IPS-18c (cell line): ENCODE measurements around the gene KAZALD1.

Source experiments
- H3K4me3 ChIP-seq: 2 replicates; pipeline ENCODE4 v1.7.0; 2013; ENCODE audit warnings: low read depth, mild to moderate bottlenecking, low read length, moderate library complexity; ENCODE audit not compliant: insufficient read depth
- H3K9me3 ChIP-seq: one replicate; pipeline ENCODE4 v1.6.1; 2013; ENCODE audit warnings: mild to moderate bottlenecking, low read length, moderate library complexity; ENCODE audit not compliant: control insufficient read depth, insufficient read depth

KAZALD1 gene

DNA sequence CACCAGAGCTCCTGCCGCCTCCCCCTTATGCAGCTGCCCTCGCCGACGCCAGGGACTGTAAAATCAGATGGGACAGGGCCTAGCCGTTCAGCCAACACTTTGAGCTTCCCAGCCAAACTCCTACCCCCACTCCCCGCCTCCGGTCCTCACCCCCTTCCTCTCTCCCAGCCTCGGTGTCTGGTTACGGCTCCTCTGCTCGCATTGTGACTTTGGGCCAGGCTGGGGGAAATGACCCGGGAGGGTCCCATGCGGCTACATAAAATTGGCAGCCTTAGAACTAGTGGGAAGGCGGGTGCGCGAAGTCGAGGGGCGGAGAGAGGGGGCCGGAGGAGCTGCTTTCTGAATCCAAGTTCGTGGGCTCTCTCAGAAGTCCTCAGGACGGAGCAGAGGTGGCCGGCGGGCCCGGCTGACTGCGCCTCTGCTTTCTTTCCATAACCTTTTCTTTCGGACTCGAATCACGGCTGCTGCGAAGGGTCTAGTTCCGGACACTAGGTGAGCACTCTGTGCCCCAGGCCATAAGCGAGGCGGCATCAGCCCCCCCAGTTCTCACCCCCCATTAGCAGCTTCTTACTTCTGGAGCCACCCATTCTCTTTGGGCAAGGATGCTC, at the start of gene KAZALD1:
Gene KAZALD1 (plus strand): TSS at position 366 of the 608 bp plus-strand sequence. CDS start 604 bp downstream, outside the sequence.
- Histone ChIP-seq H3K9me3 (peaks cover 3% of the 10 kb centered on the region), H3K4me3 (peak within 1 kb of the TSS; percentile 87)

DNA sequence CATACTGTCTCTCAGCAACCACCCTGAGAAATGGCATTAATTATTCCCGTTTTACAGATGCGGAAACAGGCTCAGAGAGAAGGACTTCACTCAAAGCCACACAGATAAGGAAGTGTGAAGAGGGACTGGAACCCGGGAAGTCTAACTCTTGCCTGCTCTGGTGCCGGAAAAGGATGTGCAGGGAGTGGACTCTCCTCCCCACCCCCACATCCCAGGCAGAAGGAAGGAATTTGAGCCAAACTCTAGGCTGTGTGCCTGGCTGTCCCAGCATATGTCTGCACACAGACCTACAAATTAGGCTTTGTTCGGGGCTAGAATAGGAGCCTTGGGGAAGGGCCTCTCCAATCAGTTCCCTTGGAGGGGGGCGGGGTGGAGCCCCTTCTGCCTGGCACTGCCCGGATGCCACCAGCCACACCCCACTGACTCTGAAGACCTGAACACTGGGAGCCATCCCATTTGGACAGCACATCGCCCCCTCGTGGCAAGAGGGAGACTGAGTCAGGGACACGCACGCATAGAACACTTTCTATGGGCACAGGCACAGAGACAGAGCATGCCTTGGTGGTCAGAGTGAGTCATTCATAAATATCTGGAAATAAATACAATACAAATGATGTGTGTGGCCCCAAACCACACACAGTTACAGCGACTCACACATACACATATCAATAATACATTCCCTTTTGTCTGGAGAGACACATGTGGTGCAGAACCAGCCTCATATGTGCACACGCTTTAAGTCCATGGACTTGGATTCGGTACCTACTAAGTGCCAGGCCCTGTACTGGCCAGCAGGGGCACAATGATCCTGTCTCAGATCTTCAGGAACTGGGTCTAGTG, 49.0 kb upstream of the KAZALD1 start:
- H3K4me3 ChIP-seq: no peak overlapping the region
- H3K9me3 ChIP-seq: no peaks in the 10 kb centered on the region

DNA sequence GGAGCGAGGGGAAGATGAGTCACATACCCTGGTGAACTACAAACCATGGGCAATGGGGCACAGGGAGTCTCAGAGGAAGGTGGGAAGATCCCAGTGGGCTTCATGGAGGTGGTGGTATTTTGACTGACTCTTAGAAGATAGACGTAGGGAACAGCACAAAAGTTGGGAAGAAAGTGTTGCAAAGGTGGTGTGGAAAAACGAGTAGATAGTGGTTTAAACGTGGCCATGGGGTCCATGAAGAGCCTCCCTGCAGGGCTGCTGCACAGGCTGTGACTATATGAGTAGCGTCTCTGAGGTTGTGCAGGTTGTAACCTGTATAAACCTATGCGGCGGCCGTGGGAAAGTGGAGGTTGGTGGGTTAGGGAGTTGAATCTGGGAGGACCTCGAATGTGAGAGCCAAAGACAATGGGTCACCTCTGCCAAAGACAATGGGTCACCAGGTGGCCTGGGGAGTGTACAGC, 48.4 kb upstream of the KAZALD1 start:
- H3K4me3 ChIP-seq: no peak overlapping the region
- no peaks in the 10 kb centered on the region for H3K9me3 ChIP-seq

DNA sequence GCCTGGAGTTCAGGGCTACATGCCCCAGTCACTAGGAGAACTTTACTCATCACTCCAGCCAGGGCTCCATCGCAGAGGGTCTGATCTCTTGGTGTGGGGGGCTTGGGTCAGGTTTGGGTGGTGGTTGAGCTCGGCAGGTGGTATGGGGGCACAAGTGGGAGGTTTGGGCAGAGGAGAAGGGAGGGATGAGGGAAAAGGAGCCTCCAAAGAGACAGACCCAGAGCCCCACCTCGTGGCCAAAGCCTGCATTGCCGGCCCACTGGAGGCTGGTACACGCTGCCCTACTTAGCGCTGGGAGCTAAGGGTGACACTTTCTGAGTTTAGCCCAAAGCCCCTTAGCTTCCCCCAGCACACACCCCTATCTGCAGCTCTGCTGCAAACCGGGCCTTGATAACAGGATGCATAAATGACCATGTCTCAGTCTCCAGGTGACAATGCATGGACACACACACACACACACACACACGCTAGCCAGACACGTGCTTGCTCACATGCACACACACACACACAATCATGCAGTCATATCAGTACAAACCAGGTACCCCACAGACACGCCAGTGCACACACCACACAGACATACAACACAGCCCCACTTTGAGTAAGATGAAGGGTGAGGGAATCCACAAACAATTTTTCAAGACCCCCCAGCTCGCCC, 47.4 kb upstream of the KAZALD1 start:
- no peak overlapping the region for H3K4me3 ChIP-seq
- no peaks in the 10 kb centered on the region for H3K9me3 ChIP-seq

- no peak overlapping the region for H3K4me3 ChIP-seq
These were observed 46.7 kb upstream of the KAZALD1 start for GRCh38 chr10:101014966-101015581.

DNA sequence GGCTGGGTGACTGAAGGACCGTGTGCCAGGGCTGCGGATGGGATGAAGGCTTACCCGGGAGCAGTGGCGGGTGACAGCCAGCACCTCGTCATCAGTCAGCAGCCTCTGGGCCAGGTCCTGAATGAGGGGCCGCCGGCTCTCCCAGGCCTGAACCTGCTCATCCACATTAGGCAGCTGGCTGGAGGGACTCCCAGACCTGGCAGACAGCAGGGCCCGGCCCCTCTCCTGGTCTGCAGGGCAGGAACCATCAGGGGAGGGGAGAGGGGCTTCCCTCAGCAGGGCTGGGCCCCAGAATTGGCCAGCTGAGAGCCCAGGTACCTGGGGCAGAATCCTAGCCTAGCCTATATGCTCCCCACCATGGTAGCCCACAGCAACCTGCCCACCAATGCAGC, 46.2 kb upstream of the KAZALD1 start:
- Histone ChIP-seq H3K9me3 (no peaks in the 10 kb centered on the region), H3K4me3 (no peak overlapping the region)

More at GRCh38 chr10:101014966-101015581, 46.7 kb upstream of the KAZALD1 start:
- H3K9me3 ChIP-seq: no peaks in the 10 kb centered on the region

- no peak overlapping the region for H3K4me3 ChIP-seq
- H3K9me3 ChIP-seq: no peaks in the 10 kb centered on the region
These were observed 45.0 kb upstream of the KAZALD1 start for GRCh38 chr10:101016814-101017213.

GRCh38 chr10:101018118-101018599, 43.6 kb upstream of the KAZALD1 start:
- Histone ChIP-seq H3K4me3 (peak overlapping the region; percentile 43; the same call in 1 of the 2 replicates), H3K9me3 (no peaks in the 10 kb centered on the region)

GRCh38 chr10:101018600-101019439, 43.0 kb upstream of the KAZALD1 start:
- no peaks in the 10 kb centered on the region for H3K9me3 ChIP-seq
- peak overlapping the region; percentile 43; the same call in 1 of the 2 replicates for H3K4me3 ChIP-seq

GRCh38 chr10:101019440-101019703, 42.4 kb upstream of the KAZALD1 start:
- H3K4me3 ChIP-seq: no peak overlapping the region
- no peaks in the 10 kb centered on the region for H3K9me3 ChIP-seq

DNA sequence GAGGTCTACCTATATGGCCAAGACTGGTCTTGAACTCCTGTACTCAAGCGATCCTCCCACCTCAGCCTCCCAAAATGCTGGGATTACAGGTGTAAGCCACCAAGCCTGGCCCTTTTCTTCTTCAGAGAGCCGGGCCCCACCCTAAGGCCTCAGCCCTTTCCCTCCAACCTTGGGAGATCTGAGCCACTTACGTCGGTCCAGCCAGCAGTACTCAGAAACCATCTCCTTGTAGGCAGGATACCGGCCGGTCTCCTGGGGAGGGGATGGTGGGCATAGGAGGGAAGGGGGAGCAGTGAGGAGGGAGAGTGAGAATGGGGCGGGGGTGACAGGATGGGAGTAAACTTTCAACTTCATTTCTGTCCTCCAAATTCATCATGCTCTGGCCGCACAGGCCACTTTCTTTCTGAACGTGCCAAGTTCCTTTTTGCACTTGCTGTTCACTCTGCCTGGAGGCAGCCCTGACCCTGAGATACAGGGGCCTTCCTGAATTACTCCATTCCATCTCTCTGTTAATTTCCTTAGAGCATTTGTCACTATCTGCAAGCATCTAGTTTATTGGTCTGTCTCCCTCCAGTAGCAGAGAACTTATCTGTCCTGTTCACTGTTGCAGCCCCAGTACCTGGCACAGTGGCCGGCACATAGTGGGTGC, 41.2 kb upstream of the KAZALD1 start:
- Histone ChIP-seq H3K9me3 (no peaks in the 10 kb centered on the region), H3K4me3 (no peak overlapping the region)

DNA sequence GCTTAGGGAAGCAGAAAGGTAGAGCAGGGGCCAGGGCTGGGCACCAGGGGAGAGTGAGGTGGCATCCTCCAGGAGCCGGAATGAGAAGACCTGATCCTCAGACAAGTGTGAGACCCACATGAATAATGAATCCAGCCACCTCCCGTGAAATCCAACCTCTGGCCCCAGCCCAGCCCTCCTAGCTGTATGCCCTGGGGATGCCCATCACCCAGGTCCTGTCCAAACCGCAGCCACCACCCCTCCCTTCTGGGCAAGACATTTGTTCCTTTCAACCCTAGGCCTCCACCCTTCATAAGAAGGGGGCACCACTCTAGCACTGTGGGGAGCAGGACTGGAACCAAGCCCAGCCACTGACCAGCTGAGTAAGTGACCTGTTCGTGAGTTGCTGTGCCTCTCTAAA, 40.5 kb upstream of the KAZALD1 start:
- Histone ChIP-seq H3K9me3 (no peaks in the 10 kb centered on the region), H3K4me3 (no peak overlapping the region)

DNA sequence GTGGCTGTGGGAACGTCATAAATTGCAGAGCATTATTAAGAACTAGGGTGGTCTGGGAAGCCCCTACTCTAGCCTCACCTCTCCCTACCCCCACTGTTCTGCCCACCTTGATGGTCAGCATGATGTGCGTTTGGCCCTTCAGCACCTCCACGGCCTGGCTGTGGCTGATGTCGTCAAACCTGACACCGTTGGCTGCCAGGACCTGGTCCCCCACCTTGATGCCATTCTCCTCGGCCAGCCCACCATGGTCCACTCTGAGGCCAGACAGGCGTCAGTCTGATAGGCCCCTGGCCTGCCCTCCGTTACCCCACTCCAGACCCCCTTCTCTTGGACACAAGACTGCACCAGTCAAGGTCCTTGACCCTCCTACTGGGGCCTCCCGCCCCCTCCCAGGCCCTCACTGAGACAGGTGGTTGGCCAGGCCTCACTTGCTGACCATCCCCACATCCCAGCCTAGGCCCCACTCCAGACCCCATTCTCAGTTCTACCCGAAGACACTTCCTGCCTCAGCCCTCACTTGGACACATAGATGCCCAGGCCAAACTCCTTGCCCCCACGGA, 40.0 kb upstream of the KAZALD1 start:
- no peaks in the 10 kb centered on the region for H3K9me3 ChIP-seq
- no peak overlapping the region for H3K4me3 ChIP-seq

GRCh38 chr10:101022967-101023705, 38.7 kb upstream of the KAZALD1 start:
- no peaks in the 10 kb centered on the region for H3K9me3 ChIP-seq
- no peak overlapping the region for H3K4me3 ChIP-seq

DNA sequence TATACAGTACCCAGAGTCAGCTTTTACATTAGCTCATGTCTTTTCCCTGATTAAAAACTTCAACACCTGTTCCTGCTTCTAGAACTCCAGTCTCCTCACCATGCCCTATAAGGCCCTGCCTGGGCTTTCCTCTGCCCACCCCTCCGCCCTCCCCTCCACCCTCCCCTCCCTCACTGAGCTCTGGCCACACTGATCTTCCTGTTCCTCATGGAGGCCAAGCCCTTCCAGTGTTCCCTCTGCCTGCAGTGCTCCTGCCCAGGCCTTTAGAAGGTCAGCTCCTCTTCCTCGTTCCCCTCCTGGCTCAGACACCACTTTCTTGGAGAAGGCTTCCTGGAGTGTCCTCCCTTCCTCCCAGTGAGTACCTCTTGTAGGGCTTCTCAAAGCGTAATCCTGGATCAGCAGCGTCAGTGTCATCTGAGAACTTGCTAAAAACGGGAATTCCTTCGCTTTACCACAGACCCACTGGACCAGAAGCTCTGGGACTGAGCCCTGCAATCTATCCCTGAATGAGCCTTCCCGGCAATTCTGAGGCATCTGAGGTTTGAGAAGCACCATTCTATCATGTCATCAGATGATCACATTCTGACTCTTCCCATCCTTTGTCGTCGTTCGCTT, 34.6 kb upstream of the KAZALD1 start:
- Histone ChIP-seq H3K4me3 (no peak overlapping the region), H3K9me3 (no peaks in the 10 kb centered on the region)
